Astrocyte of the spinal cord (primary cell): ENCODE measurements around the gene ADK.

Experiments used
- DNase-seq: peaks from one replicate; pipeline ENCODE4 v3.0.0; 2011; ENCODE audit warnings: low read depth, low spot score
- H3K4me3 ChIP-seq: 2 replicates; pipeline ENCODE4 v1.5.1; 2011; ENCODE audit warnings: low read depth, mild to moderate bottlenecking, low read length, moderate library complexity
- CTCF ChIP-seq: IDR thresholded peaks from 2 replicates; pipeline ENCODE4 v1.5.1; 2012; ENCODE audit warnings: low read depth, mild to moderate bottlenecking, low read length, inconsistent platforms
- in situ Hi-C: cut with HindIII; loops from 2 replicates; pipeline ENCODE4 v1.10.0; 2017; ENCODE audit warnings: low sequenced_read_pairs

ADK gene

GRCh38 chr10:74645692-74646091 is 494.7 kb downstream of the ADK start:
- no peak overlapping the region for H3K4me3 ChIP-seq
- DNase-seq = no peak
- no peak for TF ChIP-seq CTCF
- in situ Hi-C loops = no loop called here

- no peak for DNase-seq
- no peak overlapping the region for H3K4me3 ChIP-seq
- in situ Hi-C loops = no loop called here
- TF ChIP-seq CTCF = no peak
Measured at GRCh38 chr10:74650613-74651012, 499.6 kb downstream of the ADK start.

GRCh38 chr10:74651565-74651964 is 500.5 kb downstream of the ADK start:
- no peak for DNase-seq

GRCh38 chr10:74652664-74653063 is 501.6 kb downstream of the ADK start:
- no peak for DNase-seq
- in situ Hi-C loops = no loop called here
- no peak overlapping the region for H3K4me3 ChIP-seq
- no peak for TF ChIP-seq CTCF

More at GRCh38 chr10:74651565-74651964, 500.5 kb downstream of the ADK start:
- no peak overlapping the region for H3K4me3 ChIP-seq
- in situ Hi-C loops = no loop called here
- no peak for TF ChIP-seq CTCF

GRCh38 chr10:74658511-74658910 is 507.5 kb downstream of the ADK start:
- no peak for DNase-seq
- no peak overlapping the region for H3K4me3 ChIP-seq
- no peak for TF ChIP-seq CTCF
- in situ Hi-C loops = no loop called here

GRCh38 chr10:74662635-74663034 is 511.6 kb downstream of the ADK start:
- no peak overlapping the region for H3K4me3 ChIP-seq
- no peak for TF ChIP-seq CTCF
- in situ Hi-C loops = no loop called here
- no peak for DNase-seq

- in situ Hi-C loops = no loop called here
Measured at GRCh38 chr10:74669210-74669609, 518.2 kb downstream of the ADK start.

More at GRCh38 chr10:74669210-74669609, 518.2 kb downstream of the ADK start:
- no peak for DNase-seq
- no peak overlapping the region for H3K4me3 ChIP-seq
- no peak for TF ChIP-seq CTCF
